ENCODE results near the gene PPCDC. TPM values are rescaled to one million over a fixed set of nuclear protein-coding genes. Genes with fewer than 3 reads are reported as not detected.

PPCDC gene, protein sequence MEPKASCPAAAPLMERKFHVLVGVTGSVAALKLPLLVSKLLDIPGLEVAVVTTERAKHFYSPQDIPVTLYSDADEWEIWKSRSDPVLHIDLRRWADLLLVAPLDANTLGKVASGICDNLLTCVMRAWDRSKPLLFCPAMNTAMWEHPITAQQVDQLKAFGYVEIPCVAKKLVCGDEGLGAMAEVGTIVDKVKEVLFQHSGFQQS
- total RNA-seq: 9.2 and 16.0 TPM in 2 replicates

DNA sequence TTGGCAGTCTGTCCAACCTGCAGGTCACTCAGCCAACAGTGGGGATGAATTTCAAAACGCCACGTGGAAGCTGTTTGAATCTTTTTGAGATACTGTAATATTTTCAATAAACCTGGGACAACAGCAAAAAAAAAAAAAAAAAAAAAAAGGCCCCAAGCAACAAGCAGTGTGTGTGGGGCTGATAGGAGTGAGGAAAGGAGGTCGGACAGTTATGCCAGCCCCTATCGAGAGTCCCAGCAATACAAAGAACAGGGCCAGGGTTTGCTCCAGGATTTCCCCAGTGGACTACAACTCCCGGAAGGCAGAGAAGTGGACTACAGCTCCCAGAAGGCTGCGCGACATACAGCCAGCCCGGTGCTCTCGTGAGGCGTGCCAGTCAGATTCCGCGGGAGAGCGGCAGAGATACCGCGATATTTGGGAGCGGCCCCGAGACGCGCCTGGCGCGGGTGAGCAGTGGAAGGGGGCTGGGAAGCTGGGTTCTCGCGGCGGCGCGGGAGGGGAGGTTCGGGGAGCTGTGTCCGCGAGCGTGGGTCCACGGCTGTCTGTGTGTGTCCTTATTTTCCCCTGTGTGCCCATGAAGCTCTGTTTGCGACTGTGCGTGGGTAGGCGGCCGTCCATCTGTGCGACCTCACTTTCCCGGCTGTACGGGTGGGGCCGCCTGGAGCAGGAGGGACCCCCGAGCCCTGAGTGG, at the start of gene PPCDC:
TSS of gene PPCDC (plus strand) at position 410 of the 691 bp plus-strand sequence. CDS start 4,729 bp downstream, outside the sequence.

DNA sequence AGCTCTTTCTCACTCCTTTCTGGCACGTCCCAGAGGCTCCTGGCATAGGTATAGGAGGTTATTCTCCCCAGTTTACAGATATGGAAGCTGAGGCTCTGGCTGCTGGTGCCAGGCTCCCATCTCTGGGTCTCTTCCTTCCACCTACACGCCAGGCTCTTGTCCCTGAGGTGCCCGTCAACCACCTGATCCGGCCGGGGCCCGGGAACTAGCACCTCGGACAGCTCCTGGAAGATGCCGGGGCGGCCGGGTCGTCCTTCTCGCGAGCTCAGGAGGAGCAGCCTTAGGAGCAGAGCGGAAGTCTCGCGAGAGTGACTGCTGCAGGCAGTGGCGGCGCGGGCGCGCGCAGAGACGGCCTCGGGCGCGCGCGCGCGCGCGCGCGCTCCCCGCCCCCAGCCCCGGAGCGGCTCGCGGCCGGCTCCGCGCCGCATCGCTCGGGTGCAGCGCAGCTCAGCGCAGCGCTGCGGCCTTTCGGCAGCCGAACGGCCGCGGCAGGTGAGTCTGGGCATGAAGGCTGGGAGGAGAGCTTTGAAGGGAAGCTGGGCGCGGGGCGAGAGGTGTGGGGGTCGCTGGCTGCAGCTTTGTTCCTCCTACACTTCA, 28.1 kb upstream of the PPCDC start, which contains the start of gene SCAMP5:
TSS of gene SCAMP5 (plus strand) at position 382 of the 597 bp plus-strand sequence. CDS start 16,277 bp downstream, outside the sequence.

Other genes with a start within 250 kb of the PPCDC start
- 26.5 and 32.9 TPM in 2 replicates for gene CSK, start 241.5 kb upstream of the PPCDC start, total RNA-seq
- 0.11 TPM in 1 of 2 replicates, not detected in the other for gene LMAN1L, start 210.8 kb upstream of the PPCDC start, total RNA-seq
- not detected in 2 replicates for gene CPLX3, start 197.0 kb upstream of the PPCDC start, total RNA-seq
- 15.2 and 15.8 TPM in 2 replicates for gene ULK3, start 180.4 kb upstream of the PPCDC start, total RNA-seq
- 21.2 and 22.6 TPM in 2 replicates for gene SCAMP2, start 150.2 kb upstream of the PPCDC start, total RNA-seq
- 59.5 and 65.6 TPM in 2 replicates for gene MPI, start 133.5 kb upstream of the PPCDC start, total RNA-seq
- 48.5 and 56.0 TPM in 2 replicates for gene FAM219B, start 116.7 kb upstream of the PPCDC start, total RNA-seq
- gene COX5A, start 85.5 kb upstream of the PPCDC start, total RNA-seq: 34.6 and 45.7 TPM in 2 replicates
- gene RPP25, start 66.8 kb upstream of the PPCDC start, total RNA-seq: 2.1 and 2.9 TPM in 2 replicates
- 0.44 and 2.0 TPM in 2 replicates for gene SCAMP5, start 28.0 kb upstream of the PPCDC start, total RNA-seq
- 2.1 and 4.0 TPM in 2 replicates for gene C15orf39, start 178.3 kb downstream of the PPCDC start, total RNA-seq
- under 0.01 TPM in 1 of 2 replicates, not detected in the other for gene GOLGA6C, start 234.7 kb downstream of the PPCDC start, total RNA-seq